Right lobe of liver (tissue), 6 donors: ENCODE measurements around the gene AVP. TPM values are rescaled to one million over a fixed set of nuclear protein-coding genes. Genes with fewer than 3 reads are reported as not detected.

Experiments used
- ATAC-seq, 4 donors: fragments of 200-7000 bp; cut with Tn5 transposase; one replicate each; pipeline ENCODE4 v1.9.1; 2020; ENCODE audit warnings: mild to moderate bottlenecking in 4 of 4, moderate library complexity in 4 of 4
- DNase-seq, 3 donors: peaks; one replicate each; pipeline ENCODE4 v3.0.0-alpha.2; 2020
- H3K27ac ChIP-seq, 3 donors: fragments of 200-600 bp; one replicate each; pipeline ENCODE4 v1.8.0; 2022
- H3K27me3 ChIP-seq, 2 donors: fragments of 200-600 bp; one replicate each; pipeline ENCODE4 v1.8.0; 2022
- H3K36me3 ChIP-seq, 4 donors: fragments of 200-600 bp; sonication (generic) in 1 of 4; one replicate each; pipeline versions ENCODE4 v1.5.1 to v1.8.0; 2017 to 2022; ENCODE audit warnings: control low read depth in 1 of 4
- H3K4me1 ChIP-seq, 4 donors: fragments of 200-600 bp; sonication (generic) in 1 of 4; one replicate each; pipeline versions ENCODE4 v1.5.1 to v1.8.0; 2017 to 2022; ENCODE audit warnings: control low read depth in 1 of 4
- H3K4me3 ChIP-seq, 3 donors: fragments of 200-600 bp; one replicate each; pipeline ENCODE4 v1.8.0; 2022
- H3K9me3 ChIP-seq, 4 donors: fragments of 200-600 bp; sonication (generic) in 1 of 4; one replicate each; pipeline versions ENCODE4 v1.5.1 to v1.8.0; 2017 to 2022; ENCODE audit warnings: control low read depth in 1 of 4
- CTCF ChIP-seq, 4 donors: fragments of 200-600 bp in 3 of 4; fragments of 450-650 bp in 1 of 4; IDR thresholded peaks; one replicate each; pipeline versions ENCODE4 v1.5.1 to v1.8.0; 2016 to 2022; ENCODE audit warnings: antibody characterized with exemption in 4 of 4, mild to moderate bottlenecking in 2 of 4
- POLR2A ChIP-seq: fragments of 450-650 bp; IDR thresholded peaks from one replicate; pipeline ENCODE4 v1.6.1; 2017; ENCODE audit warnings: antibody characterized with exemption, mild to moderate bottlenecking
- WGBS: methylation state at CpG from one replicate; pipeline ENCODE4 v1.1.6; 2018; ENCODE audit warnings: low coverage, low lambda C conversion rate; ENCODE audit not compliant: insufficient coverage; ENCODE audit errors: missing lambda C conversion rate; 5-methylcytosine and 5-hydroxymethylcytosine counted together
- intact Hi-C, 2 donors: fragments of 100-400 bp; cut with DNase I; formaldehyde crosslinking; loops; one replicate each; pipeline versions ENCODE4 v1.11.2 to v1.14.1; 2022
- total RNA-seq, 6 experiments: library from RNA; depleted of rRNA in 2 of 6; stranded (reverse); fragments of >200 nt in 2 of 6; fragmentation: NEBNext Ultra II Directional in 3 of 6; extraction: Animal tissue kit (Norgen Biotek cat#: 25700) in 3 of 6; gene quantifications; one replicate each; pipeline versions ENCODE4 v1.1.0 to v1.2.4, GENCODE V29; 2016 to 2023
- donor health status: DM: no; HTN: yes; CAD: no.
- donor health status: DM: no; HTN: no; CAD: no.
- donor health status: DM: no; HTN: no; CAD: no.
- donor health status: DM: no; HTN: yes; CAD: no.
- donor health status: DM: no; HTN: yes; CAD: no.

The AVP gene
- total RNA-seq, 6 experiments from 2014 or later = 0.74 to 0.93 TPM; not detected in 4

DNA sequence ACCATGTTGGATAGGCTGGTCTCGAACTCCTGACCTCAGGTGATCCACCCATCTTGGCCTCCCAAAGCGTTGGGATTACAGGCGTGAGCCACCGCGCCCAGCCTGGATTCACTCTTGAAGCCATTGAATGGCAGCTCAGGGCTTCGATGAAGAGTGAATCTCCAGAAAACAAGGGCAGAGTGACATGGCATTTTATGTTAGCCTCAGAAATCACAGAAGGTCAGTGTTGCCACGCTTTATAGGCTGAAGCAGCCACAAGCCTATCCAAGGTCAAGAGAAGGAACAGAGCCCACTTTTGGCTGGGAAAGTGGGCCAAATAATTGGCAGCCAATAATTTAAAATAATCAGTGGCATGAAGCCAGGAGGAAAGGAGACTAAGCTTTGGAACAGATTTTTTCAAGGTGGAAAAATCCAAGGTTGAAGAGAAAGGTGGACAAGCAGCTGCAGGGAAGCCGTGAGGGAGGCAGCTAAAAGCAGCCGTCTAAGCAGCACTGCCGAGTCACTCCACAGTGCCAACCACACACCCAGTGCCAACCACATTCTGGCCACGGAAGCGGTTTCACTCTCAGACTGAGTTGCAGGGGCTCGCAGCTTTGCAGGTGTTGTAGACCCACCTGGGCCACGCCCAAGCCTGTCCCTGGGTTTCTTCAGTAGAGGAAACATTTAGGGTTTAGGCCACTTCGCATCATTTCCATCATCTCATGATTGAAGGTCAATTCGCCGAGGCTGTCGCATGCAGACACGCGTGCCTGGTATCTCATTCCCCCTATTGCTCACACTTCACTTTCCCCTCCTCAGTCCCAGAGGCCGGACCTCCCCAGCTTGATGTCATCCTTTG lies 17.4 kb upstream of the AVP start:
- no peaks in the 10 kb centered on the region for H3K4me1 ChIP-seq
- no peaks in the 10 kb centered on the region for H3K9me3 ChIP-seq
- intact Hi-C loops = no loop called here
- DNase-seq (no peak), ATAC-seq (peak in 1 of 4 donors; percentile 21)
- 65% methylated on average over 11 of the region's 21 CpGs for WGBS
- H3K27me3 ChIP-seq = no peaks in the 10 kb centered on the region
- no peak overlapping the region for H3K27ac ChIP-seq
- no peak overlapping the region for H3K4me3 ChIP-seq
- no peaks in the 10 kb centered on the region for H3K36me3 ChIP-seq
- no peak for TF ChIP-seq CTCF (IDR thresholded peaks at IDR 0.05)
- TF ChIP-seq POLR2A = no peak

GRCh38 chr20:3101251-3101650 lies 16.7 kb upstream of the AVP start:
- no peaks in the 10 kb centered on the region for H3K27me3 ChIP-seq
- H3K27ac ChIP-seq = no peak overlapping the region
- 100% methylated on average over 2 of the region's 6 CpGs for WGBS
- H3K4me1 ChIP-seq = no peaks in the 10 kb centered on the region
- intact Hi-C loops = no loop called here
- TF ChIP-seq CTCF (IDR thresholded peaks at IDR 0.05) = no peak
- TF ChIP-seq POLR2A = no peak
- ATAC-seq = no peak
- H3K36me3 ChIP-seq = no peaks in the 10 kb centered on the region
- H3K9me3 ChIP-seq = no peaks in the 10 kb centered on the region
- no peak for DNase-seq
- H3K4me3 ChIP-seq = no peak overlapping the region

GRCh38 chr20:3100480-3100879 lies 16.0 kb upstream of the AVP start:
- ATAC-seq (no peak), DNase-seq (no peak)
- Histone ChIP-seq H3K4me1 (no peaks in the 10 kb centered on the region), H3K27me3 (no peaks in the 10 kb centered on the region), H3K9me3 (no peaks in the 10 kb centered on the region), H3K36me3 (no peaks in the 10 kb centered on the region), H3K27ac (no peak overlapping the region), H3K4me3 (no peak overlapping the region)
- TF ChIP-seq CTCF (IDR thresholded peaks at IDR 0.05) (no peak), POLR2A (no peak)
- 83% methylated on average over 7 of the region's 7 CpGs for WGBS
- intact Hi-C loops = no loop called here

GRCh38 chr20:3094848-3095629 lies 10.5 kb upstream of the AVP start:
- H3K4me1 ChIP-seq = no peaks in the 10 kb centered on the region
- TF ChIP-seq CTCF (IDR thresholded peaks at IDR 0.05) = no peak
- TF ChIP-seq POLR2A = no peak
- intact Hi-C loops = no loop called here
- no peaks in the 10 kb centered on the region for H3K27me3 ChIP-seq
- H3K36me3 ChIP-seq = no peaks in the 10 kb centered on the region
- no peak for DNase-seq
- peak in 1 of 4 donors; percentile 24 for ATAC-seq
- H3K27ac ChIP-seq = no peak overlapping the region
- no peak overlapping the region for H3K4me3 ChIP-seq
- 80% methylated on average over 5 of the region's 13 CpGs for WGBS
- no peaks in the 10 kb centered on the region for H3K9me3 ChIP-seq
